Transverse colon (tissue), 4 donors: Measurements from ENCODE around the gene CNBD2.

ENCODE experiments used
- EP300 ChIP-seq: sonication (generic); formaldehyde crosslinking; IDR thresholded peaks from one replicate; pipeline ENCODE4 v1.6.1; 2017; ENCODE audit warnings: antibody characterized with exemption, low read depth
- POLR2A ChIP-seq: fragments of 450-650 bp; IDR thresholded peaks from one replicate; pipeline ENCODE4 v1.6.1; 2016; ENCODE audit warnings: antibody characterized with exemption, mild to moderate bottlenecking, moderate library complexity
- POLR2AphosphoS5 ChIP-seq, 3 donors: sonication (generic); formaldehyde crosslinking; IDR thresholded peaks; one replicate each; pipeline ENCODE4 v1.6.1; 2016; ENCODE audit warnings: antibody characterized with exemption in 3 of 3
- TF ChIP-seq, protein P1 (sequence below), 5 experiments: fragments of 200-600 bp in 3 of 5; fragments of 450-650 bp in 2 of 5; sonication (generic) in 3 of 5; IDR thresholded peaks; 1 replicate in 2 of 5; 2 replicates in 3 of 5; pipeline ENCODE4 v1.5.1; 2016 to 2017; ENCODE audit warnings: antibody characterized with exemption in 5 of 5, inconsistent platforms in 3 of 5, mild to moderate bottlenecking in 2 of 5, moderate library complexity in 1 of 5

DNA sequence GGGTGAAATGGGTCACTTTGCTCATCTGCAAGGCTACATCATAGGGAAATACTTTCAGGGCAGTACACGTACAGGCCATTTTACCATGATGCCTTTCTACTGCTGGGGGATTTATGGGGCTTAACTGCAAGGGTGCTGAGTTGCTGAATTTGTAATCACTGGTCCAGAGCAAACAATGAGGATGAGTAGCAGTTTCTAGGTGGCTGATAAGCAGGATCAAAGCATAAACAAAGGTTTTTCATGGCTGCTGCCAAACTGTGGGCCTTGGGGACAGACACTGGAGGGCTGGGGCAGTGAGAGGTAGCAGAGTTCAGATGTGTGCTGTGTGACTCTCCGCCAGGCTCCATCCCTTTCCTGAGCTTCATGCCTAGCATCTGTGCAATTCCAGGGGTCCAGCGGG, 68.3 kb downstream of the CNBD2 start:
- TF ChIP-seq, protein P1, sequence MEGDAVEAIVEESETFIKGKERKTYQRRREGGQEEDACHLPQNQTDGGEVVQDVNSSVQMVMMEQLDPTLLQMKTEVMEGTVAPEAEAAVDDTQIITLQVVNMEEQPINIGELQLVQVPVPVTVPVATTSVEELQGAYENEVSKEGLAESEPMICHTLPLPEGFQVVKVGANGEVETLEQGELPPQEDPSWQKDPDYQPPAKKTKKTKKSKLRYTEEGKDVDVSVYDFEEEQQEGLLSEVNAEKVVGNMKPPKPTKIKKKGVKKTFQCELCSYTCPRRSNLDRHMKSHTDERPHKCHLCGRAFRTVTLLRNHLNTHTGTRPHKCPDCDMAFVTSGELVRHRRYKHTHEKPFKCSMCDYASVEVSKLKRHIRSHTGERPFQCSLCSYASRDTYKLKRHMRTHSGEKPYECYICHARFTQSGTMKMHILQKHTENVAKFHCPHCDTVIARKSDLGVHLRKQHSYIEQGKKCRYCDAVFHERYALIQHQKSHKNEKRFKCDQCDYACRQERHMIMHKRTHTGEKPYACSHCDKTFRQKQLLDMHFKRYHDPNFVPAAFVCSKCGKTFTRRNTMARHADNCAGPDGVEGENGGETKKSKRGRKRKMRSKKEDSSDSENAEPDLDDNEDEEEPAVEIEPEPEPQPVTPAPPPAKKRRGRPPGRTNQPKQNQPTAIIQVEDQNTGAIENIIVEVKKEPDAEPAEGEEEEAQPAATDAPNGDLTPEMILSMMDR (IDR thresholded peaks at IDR 0.05): no peak
- no peak for TF ChIP-seq EP300
- no peak for TF ChIP-seq POLR2A
- no peak for TF ChIP-seq POLR2AphosphoS5 (IDR thresholded peaks at IDR 0.05)
